Chondrocyte (in vitro differentiated cells): ENCODE results near the gene DPP6. TPM values are rescaled to one million over a fixed set of nuclear protein-coding genes. Genes with fewer than 3 reads are reported as not detected.

Experiments
- DNase-seq: peaks from one replicate; pipeline ENCODE4 v3.0.0; 2021; ENCODE audit warnings: mixed read lengths, low spot score
- H3K27ac Mint-ChIP-seq: one replicate; pipeline ENCODE4 v1.8.0; 2021; ENCODE audit warnings: mild to moderate bottlenecking, moderate library complexity, mixed read lengths; ENCODE audit not compliant: unreplicated experiment
- H3K27me3 Mint-ChIP-seq: 2 replicates; pipeline ENCODE4 v1.8.0; 2021; ENCODE audit warnings: low read depth, mixed read lengths
- H3K36me3 Mint-ChIP-seq: 2 replicates; pipeline ENCODE4 v1.8.0; 2021; ENCODE audit warnings: low read depth, mixed read lengths
- H3K4me1 Mint-ChIP-seq: 2 replicates; pipeline ENCODE4 v1.8.0; 2021; ENCODE audit warnings: low read depth, mild to moderate bottlenecking, mixed read lengths
- H3K4me3 Mint-ChIP-seq: one replicate; pipeline ENCODE4 v1.8.0; 2021; ENCODE audit warnings: mild to moderate bottlenecking, moderate library complexity, mixed read lengths; ENCODE audit not compliant: unreplicated experiment
- H3K9me3 Mint-ChIP-seq: 2 replicates; pipeline ENCODE4 v1.8.0; 2021; ENCODE audit warnings: low read depth, mixed read lengths
- total RNA-seq: library from RNA; stranded (reverse); gene quantifications from 3 replicates; pipeline ENCODE4 v1.2.1, GENCODE V29; 2021
- TF ChIP-seq, protein P1 (sequence below): fragments of 200-600 bp; sonication (generic); IDR thresholded peaks from 2 replicates; pipeline ENCODE4 v1.5.0; 2021; ENCODE audit warnings: antibody characterized with exemption, mild to moderate bottlenecking, moderate library complexity

The DPP6 gene
- total RNA-seq, 1 donor from 2014 or later = not detected

DNA sequence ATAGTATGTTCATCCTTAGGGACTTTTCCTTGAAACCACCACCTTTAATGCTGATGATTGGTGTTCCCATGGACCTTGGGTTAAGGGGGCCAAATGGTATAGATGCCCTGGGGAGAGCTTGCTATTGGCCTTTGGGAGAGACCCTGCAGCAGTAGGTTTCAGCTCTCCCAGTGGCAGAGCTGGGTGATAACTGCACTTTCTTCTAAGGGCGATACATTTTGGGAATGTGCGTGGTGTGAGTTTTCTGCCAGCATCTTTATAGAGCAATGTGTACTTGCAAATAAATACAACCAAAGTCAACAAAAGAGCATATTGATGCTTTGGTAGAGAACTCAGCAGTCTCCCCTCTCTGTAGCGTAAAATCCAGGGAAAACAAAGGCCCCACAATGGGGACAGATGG, 546.7 kb downstream of the DPP6 start:
- Mint-ChIP-seq H3K36me3 (no peaks in the 10 kb centered on the region), H3K4me1 (no peaks in the 10 kb centered on the region), H3K27me3 (no peaks in the 10 kb centered on the region), H3K4me3 (no peak overlapping the region), H3K9me3 (peaks cover 38% of the 10 kb centered on the region), H3K27ac (no peak overlapping the region)
- TF ChIP-seq, protein P1, sequence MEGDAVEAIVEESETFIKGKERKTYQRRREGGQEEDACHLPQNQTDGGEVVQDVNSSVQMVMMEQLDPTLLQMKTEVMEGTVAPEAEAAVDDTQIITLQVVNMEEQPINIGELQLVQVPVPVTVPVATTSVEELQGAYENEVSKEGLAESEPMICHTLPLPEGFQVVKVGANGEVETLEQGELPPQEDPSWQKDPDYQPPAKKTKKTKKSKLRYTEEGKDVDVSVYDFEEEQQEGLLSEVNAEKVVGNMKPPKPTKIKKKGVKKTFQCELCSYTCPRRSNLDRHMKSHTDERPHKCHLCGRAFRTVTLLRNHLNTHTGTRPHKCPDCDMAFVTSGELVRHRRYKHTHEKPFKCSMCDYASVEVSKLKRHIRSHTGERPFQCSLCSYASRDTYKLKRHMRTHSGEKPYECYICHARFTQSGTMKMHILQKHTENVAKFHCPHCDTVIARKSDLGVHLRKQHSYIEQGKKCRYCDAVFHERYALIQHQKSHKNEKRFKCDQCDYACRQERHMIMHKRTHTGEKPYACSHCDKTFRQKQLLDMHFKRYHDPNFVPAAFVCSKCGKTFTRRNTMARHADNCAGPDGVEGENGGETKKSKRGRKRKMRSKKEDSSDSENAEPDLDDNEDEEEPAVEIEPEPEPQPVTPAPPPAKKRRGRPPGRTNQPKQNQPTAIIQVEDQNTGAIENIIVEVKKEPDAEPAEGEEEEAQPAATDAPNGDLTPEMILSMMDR = no peak
- no peak for DNase-seq

DNA sequence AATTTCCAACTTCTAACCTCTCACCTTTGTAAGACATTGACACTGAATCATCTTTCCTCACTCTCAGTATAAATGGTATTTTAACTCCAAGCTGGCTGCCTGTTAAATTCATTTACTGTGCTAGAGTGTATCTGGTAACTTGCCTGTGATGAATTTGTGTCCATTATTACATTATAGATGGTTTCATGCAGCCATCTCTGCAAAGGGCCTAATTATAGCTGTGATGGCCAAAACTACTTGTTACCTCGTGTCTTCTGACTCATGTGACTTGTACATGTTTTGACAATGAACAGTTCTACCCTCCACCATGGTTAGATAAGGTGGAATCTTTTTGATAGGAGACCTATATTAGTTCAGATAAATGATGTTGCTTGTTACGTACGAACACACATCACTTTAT, 558.7 kb downstream of the DPP6 start:
- DNase-seq = no peak
- no peak overlapping the region for H3K4me3 Mint-ChIP-seq
- peaks cover 28% of the 10 kb centered on the region for H3K9me3 Mint-ChIP-seq
- TF ChIP-seq, protein P1 = no peak
- H3K27ac Mint-ChIP-seq = no peak overlapping the region
- no peaks in the 10 kb centered on the region for H3K27me3 Mint-ChIP-seq
- no peaks in the 10 kb centered on the region for H3K36me3 Mint-ChIP-seq
- H3K4me1 Mint-ChIP-seq = no peaks in the 10 kb centered on the region

DNA sequence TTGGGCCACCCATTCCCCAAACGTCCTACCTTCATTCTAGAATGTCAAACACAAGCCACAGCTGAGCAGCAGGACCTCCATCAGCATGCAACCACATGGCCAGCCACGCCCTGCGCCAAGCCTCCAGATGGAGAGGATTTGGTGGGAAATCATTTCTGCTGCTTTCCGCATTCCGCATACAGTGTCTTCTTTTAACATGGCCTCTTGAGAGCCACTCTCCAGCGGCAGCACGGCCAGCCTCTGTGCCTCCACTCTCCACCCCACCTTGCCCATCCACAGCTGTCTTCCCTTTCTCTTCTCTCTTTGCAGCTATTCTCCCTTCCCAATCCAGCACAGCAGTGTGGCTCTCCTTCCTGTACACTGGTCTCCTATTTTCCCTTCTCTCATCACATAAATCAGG, 561.6 kb downstream of the DPP6 start:
- Mint-ChIP-seq H3K4me1 (no peaks in the 10 kb centered on the region), H3K27me3 (no peaks in the 10 kb centered on the region), H3K4me3 (no peak overlapping the region), H3K36me3 (no peaks in the 10 kb centered on the region), H3K27ac (no peak overlapping the region), H3K9me3 (peaks cover 34% of the 10 kb centered on the region)
- no peak for DNase-seq
- TF ChIP-seq, protein P1 = no peak

DNA sequence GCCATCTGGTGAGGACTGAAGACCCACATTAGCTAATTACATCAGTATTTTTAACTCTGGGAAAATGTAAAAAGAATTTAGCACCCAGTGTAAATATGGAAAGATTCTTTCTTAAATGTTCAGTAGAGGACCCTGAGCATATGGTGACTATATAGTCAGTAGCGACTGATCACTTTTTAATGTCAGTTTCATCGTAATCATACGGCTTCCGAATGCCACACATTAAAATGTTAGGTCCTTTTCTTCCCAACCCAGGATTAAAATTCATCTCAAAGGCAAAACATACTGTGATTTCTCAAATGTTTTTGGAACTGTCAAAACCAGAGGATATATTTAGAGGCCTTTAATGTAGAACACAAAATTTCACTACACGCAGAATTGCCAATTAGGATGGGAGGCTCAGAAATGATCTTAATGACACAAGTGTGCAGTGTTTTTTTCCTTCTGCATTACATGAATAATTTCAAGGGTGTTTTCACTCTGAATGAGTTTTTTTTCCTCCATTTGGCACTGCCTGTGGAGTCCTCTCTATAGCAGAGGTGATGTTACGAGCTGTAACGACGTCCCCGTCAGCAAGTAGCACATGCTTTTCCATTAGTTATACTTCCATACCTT, 568.0 kb downstream of the DPP6 start:
- peaks cover 41% of the 10 kb centered on the region for H3K9me3 Mint-ChIP-seq
- no peaks in the 10 kb centered on the region for H3K4me1 Mint-ChIP-seq
- no peak overlapping the region for H3K4me3 Mint-ChIP-seq
- H3K27me3 Mint-ChIP-seq = no peaks in the 10 kb centered on the region
- TF ChIP-seq, protein P1 = no peak
- DNase-seq = no peak
- H3K27ac Mint-ChIP-seq = no peak overlapping the region
- H3K36me3 Mint-ChIP-seq = no peaks in the 10 kb centered on the region

DNA sequence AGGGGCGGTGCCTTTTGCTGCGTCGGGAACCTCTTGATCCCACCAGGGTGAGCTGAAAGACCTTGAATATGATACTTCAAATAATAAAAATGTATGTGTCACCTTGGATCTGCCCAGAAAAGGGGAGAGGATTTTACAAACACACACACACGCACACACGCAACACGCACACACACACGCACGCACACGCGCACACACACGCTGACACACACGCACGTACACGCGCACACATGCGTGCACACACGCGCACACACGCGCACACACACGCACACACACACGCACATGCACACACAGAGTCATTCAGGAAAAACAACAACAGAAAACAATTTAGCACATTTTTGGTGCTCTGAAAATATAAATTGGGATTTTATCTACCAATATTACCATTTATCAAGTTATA, 571.2 kb downstream of the DPP6 start:
- no peak overlapping the region for H3K4me3 Mint-ChIP-seq
- H3K27me3 Mint-ChIP-seq = no peaks in the 10 kb centered on the region
- no peaks in the 10 kb centered on the region for H3K36me3 Mint-ChIP-seq
- H3K9me3 Mint-ChIP-seq = peaks cover 36% of the 10 kb centered on the region
- no peak overlapping the region for H3K27ac Mint-ChIP-seq
- TF ChIP-seq, protein P1 = no peak
- no peaks in the 10 kb centered on the region for H3K4me1 Mint-ChIP-seq
- no peak for DNase-seq
